HepG2 (cell line): Measurements from ENCODE around the gene ZC3H15. TPM values are rescaled to one million over a fixed set of nuclear protein-coding genes. Genes with fewer than 3 reads are reported as not detected.

ENCODE experiments used
- HIVEP1 ChIP-seq: sonication (generic); formaldehyde crosslinking; IDR thresholded peaks from 2 replicates; pipeline ENCODE4 v1.4.0; 2020; ENCODE audit warnings: mild to moderate bottlenecking, missing genetic modification reagents
- ISL2 ChIP-seq: sonication (generic); formaldehyde crosslinking; IDR thresholded peaks from 2 replicates; pipeline ENCODE4 v1.5.0; 2020; ENCODE audit warnings: missing genetic modification reagents
- KDM5B ChIP-seq: sonication (generic); formaldehyde crosslinking; IDR thresholded peaks from 2 replicates; pipeline ENCODE4 v1.4.0; 2020; ENCODE audit warnings: missing genetic modification reagents, mild to moderate bottlenecking, borderline replicate concordance
- NFATC3 ChIP-seq: sonication (generic); formaldehyde crosslinking; IDR thresholded peaks from 2 replicates; pipeline ENCODE4 v1.5.1; 2020; ENCODE audit warnings: mild to moderate bottlenecking, missing genetic modification reagents
- RARG ChIP-seq: sonication (generic); formaldehyde crosslinking; IDR thresholded peaks from 2 replicates; pipeline ENCODE4 v1.4.0; 2020; ENCODE audit warnings: low read depth, mild to moderate bottlenecking, missing genetic modification reagents
- RCOR2 ChIP-seq: IDR thresholded peaks from 2 replicates; pipeline ENCODE4 v1.6.1; 2016; ENCODE audit warnings: missing biosample characterization, missing genetic modification reagents
- SRY ChIP-seq: sonication (generic); formaldehyde crosslinking; IDR thresholded peaks from 2 replicates; pipeline ENCODE4 v1.8.0; 2022; ENCODE audit warnings: mild to moderate bottlenecking, missing genetic modification reagents
- TOPORS ChIP-seq: sonication (generic); formaldehyde crosslinking; IDR thresholded peaks from 2 replicates; pipeline ENCODE4 v1.8.0; 2023; ENCODE audit warnings: mild to moderate bottlenecking, missing genetic modification reagents
- ZEB1 ChIP-seq: IDR thresholded peaks from 2 replicates; pipeline ENCODE4 v1.6.1; 2012; ENCODE audit warnings: mild to moderate bottlenecking, low read depth, inconsistent platforms; ENCODE audit not compliant: insufficient replicate concordance
- ZNF235 ChIP-seq: sonication (generic); formaldehyde crosslinking; IDR thresholded peaks from 2 replicates; pipeline ENCODE4 v1.8.1; 2023; ENCODE audit warnings: mild to moderate bottlenecking, missing genetic modification reagents, borderline replicate concordance
- ZNF761 ChIP-seq: sonication (generic); formaldehyde crosslinking; conservative IDR thresholded peaks from 2 replicates; pipeline ENCODE4 v1.4.0; 2020; ENCODE audit warnings: mild to moderate bottlenecking, missing genetic modification reagents
- ZNF850 ChIP-seq: sonication (generic); formaldehyde crosslinking; conservative IDR thresholded peaks from 2 replicates; pipeline ENCODE4 v1.9.0; 2021; ENCODE audit warnings: mild to moderate bottlenecking, missing genetic modification reagents
- ZSCAN9 ChIP-seq: IDR thresholded peaks from 2 replicates; pipeline ENCODE4 v1.6.1; 2016; ENCODE audit warnings: borderline replicate concordance
- polyA plus RNA-seq, 8 experiments: library from polyadenylated mRNA; depleted of rRNA in 3 of 8; stranded (reverse) in 7 of 8; unstranded in 1 of 8; fragments of >200 nt; fragmentation: Illumina TruSeq in 4 of 8; extraction: Trizol in 4 of 8; gene quantifications; 2 replicates each; pipeline versions ENCODE4 v1.2.1 to v1.2.3, GENCODE V29; 2011 to 2016; ENCODE audit warnings: low read depth in 4 of 8, missing spikeins in 1 of 8, mixed read lengths in 1 of 8; ENCODE audit not compliant: insufficient read depth in 1 of 8
- total RNA-seq, 5 experiments: library from RNA; depleted of rRNA; stranded (reverse); fragments of >200 nt; fragmentation: Illumina TruSeq; extraction: Trizol; gene quantifications; 2 replicates each; pipeline ENCODE4 v1.2.3, GENCODE V29; 2016; ENCODE audit warnings: low read depth in 1 of 5
- TF ChIP-seq, protein P1 (sequence below): sonication (generic); formaldehyde crosslinking; IDR thresholded peaks from 2 replicates; pipeline ENCODE4 v1.4.0; 2020; ENCODE audit warnings: missing genetic modification reagents, borderline replicate concordance
- TF ChIP-seq, protein P2 (sequence below): IDR thresholded peaks from 2 replicates; pipeline ENCODE4 v1.6.1; 2018; ENCODE audit warnings: missing genetic modification reagents
- TF ChIP-seq, protein P3 (sequence below): sonication (generic); formaldehyde crosslinking; IDR thresholded peaks from 2 replicates; pipeline ENCODE4 v1.4.0; 2020; ENCODE audit warnings: missing genetic modification reagents

The ZC3H15 gene
- total and polyA plus RNA-seq, 2 of the 13 experiments (the other 11 are each of a cell fraction or from before 2014, with no cell fraction given): 84.6 to 168 TPM

GRCh38 chr2:186486651-186487647 is 889 bp downstream of the ZC3H15 start (continued):
- TF ChIP-seq, protein P1, sequence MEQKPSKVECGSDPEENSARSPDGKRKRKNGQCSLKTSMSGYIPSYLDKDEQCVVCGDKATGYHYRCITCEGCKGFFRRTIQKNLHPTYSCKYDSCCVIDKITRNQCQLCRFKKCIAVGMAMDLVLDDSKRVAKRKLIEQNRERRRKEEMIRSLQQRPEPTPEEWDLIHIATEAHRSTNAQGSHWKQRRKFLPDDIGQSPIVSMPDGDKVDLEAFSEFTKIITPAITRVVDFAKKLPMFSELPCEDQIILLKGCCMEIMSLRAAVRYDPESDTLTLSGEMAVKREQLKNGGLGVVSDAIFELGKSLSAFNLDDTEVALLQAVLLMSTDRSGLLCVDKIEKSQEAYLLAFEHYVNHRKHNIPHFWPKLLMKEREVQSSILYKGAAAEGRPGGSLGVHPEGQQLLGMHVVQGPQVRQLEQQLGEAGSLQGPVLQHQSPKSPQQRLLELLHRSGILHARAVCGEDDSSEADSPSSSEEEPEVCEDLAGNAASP (CRISPR knock-in tag): no peak
- TF ChIP-seq ZSCAN9 (CRISPR knock-in tag): no peak
- no peak for TF ChIP-seq HIVEP1 (CRISPR knock-in tag)
- TF ChIP-seq TOPORS: peak; percentile 17; the same call in 1 of the 2 replicates
- TF ChIP-seq SRY (CRISPR knock-in tag): no peak
- TF ChIP-seq ISL2 (CRISPR knock-in tag): no peak
- TF ChIP-seq RCOR2 (CRISPR knock-in tag): no peak
- TF ChIP-seq NFATC3 (CRISPR knock-in tag): no peak
- peak; percentile 27; the same call in 1 of the 2 replicates for TF ChIP-seq ZNF761
- TF ChIP-seq ZNF850 (CRISPR knock-in tag): no peak
- TF ChIP-seq RARG: no peak
- TF ChIP-seq, protein P2, sequence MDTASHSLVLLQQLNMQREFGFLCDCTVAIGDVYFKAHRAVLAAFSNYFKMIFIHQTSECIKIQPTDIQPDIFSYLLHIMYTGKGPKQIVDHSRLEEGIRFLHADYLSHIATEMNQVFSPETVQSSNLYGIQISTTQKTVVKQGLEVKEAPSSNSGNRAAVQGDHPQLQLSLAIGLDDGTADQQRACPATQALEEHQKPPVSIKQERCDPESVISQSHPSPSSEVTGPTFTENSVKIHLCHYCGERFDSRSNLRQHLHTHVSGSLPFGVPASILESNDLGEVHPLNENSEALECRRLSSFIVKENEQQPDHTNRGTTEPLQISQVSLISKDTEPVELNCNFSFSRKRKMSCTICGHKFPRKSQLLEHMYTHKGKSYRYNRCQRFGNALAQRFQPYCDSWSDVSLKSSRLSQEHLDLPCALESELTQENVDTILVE (CRISPR knock-in tag): 0 out of 2 replicates have a peak, but pooled peaks have one; percentile 31
- TF ChIP-seq KDM5B (CRISPR knock-in tag): no peak
- no peak for TF ChIP-seq ZNF235
- TF ChIP-seq, protein P3, sequence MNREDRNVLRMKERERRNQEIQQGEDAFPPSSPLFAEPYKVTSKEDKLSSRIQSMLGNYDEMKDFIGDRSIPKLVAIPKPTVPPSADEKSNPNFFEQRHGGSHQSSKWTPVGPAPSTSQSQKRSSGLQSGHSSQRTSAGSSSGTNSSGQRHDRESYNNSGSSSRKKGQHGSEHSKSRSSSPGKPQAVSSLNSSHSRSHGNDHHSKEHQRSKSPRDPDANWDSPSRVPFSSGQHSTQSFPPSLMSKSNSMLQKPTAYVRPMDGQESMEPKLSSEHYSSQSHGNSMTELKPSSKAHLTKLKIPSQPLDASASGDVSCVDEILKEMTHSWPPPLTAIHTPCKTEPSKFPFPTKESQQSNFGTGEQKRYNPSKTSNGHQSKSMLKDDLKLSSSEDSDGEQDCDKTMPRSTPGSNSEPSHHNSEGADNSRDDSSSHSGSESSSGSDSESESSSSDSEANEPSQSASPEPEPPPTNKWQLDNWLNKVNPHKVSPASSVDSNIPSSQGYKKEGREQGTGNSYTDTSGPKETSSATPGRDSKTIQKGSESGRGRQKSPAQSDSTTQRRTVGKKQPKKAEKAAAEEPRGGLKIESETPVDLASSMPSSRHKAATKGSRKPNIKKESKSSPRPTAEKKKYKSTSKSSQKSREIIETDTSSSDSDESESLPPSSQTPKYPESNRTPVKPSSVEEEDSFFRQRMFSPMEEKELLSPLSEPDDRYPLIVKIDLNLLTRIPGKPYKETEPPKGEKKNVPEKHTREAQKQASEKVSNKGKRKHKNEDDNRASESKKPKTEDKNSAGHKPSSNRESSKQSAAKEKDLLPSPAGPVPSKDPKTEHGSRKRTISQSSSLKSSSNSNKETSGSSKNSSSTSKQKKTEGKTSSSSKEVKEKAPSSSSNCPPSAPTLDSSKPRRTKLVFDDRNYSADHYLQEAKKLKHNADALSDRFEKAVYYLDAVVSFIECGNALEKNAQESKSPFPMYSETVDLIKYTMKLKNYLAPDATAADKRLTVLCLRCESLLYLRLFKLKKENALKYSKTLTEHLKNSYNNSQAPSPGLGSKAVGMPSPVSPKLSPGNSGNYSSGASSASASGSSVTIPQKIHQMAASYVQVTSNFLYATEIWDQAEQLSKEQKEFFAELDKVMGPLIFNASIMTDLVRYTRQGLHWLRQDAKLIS (CRISPR knock-in tag): no peak
- TF ChIP-seq ZEB1: no peak
